ENCODE measurements around the gene MRTFA.

The MRTFA gene

DNA sequence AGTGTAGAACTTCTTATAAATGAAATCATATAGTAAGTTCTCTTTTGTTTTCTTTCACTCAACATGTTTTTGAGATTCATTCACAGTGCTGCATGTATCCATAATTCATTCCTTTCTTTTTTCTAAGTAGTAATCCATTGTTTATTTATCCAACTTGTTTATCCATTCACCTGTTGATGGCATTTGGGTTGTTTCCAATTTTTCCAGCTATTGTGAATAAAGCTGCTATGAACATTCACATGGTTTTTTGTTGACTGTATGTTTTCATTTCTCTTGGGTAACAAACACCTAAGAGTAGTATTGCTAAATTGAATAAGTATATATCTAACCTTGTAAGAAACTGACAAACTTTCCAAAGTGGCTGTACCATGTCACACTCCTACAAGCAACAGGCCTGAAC, 23.5 kb downstream of the MRTFA start:
- no peak for DNase-seq (ENCODE audit: low spot score)
- TF ChIP-seq CTCF (IDR thresholded peaks at IDR 0.05; ENCODE audit: extremely low read depth, missing control alignments), result no peak

DNA sequence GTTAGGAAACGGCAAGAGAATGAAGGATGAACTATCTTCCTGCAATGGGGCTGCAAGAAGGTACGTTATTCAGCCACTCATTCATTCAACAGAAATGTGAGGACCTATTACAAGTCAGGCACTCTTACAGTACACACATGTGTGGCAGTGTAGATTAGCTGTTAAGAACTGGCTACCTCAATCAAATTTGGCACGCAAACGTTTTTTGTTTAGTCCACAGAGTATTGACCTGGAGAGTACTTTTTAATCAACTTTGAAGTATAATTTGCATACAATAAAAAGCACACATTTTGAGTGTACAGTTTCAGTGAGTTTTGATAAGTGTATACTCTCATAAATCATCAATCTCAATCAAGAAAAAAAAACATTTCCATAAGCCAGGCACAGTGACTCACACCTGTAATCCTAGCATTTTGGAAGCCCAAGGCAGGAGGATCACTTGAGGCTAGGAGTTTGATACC, 24.2 kb downstream of the MRTFA start:
- DNase-seq (ENCODE audit: low spot score), result no peak
- no peak for TF ChIP-seq CTCF (IDR thresholded peaks at IDR 0.05; ENCODE audit: extremely low read depth, missing control alignments)

- TF ChIP-seq CTCF (IDR thresholded peaks at IDR 0.05; ENCODE audit: extremely low read depth, missing control alignments), result no peak
- DNase-seq (ENCODE audit: low spot score), result no peak
Measured at GRCh38 chr22:40611606-40612005, 24.9 kb downstream of the MRTFA start.

- no peak for DNase-seq (ENCODE audit: low spot score)
- TF ChIP-seq CTCF (IDR thresholded peaks at IDR 0.05; ENCODE audit: extremely low read depth, missing control alignments), result no peak
Measured at GRCh38 chr22:40610329-40610850, 26.1 kb downstream of the MRTFA start.

- TF ChIP-seq CTCF (IDR thresholded peaks at IDR 0.05; ENCODE audit: extremely low read depth, missing control alignments), result no peak
- no peak for DNase-seq (ENCODE audit: low spot score)
Measured at GRCh38 chr22:40609216-40609615, 27.3 kb downstream of the MRTFA start.

- DNase-seq (ENCODE audit: low spot score), result no peak
Measured at GRCh38 chr22:40607506-40607905, 29.0 kb downstream of the MRTFA start.

GRCh38 chr22:40606306-40606705, 30.2 kb downstream of the MRTFA start:
- no peak for DNase-seq (ENCODE audit: low spot score)

More at GRCh38 chr22:40607506-40607905, 29.0 kb downstream of the MRTFA start:
- TF ChIP-seq CTCF (IDR thresholded peaks at IDR 0.05; ENCODE audit: extremely low read depth, missing control alignments), result no peak

More at GRCh38 chr22:40606306-40606705, 30.2 kb downstream of the MRTFA start:
- no peak for TF ChIP-seq CTCF (IDR thresholded peaks at IDR 0.05; ENCODE audit: extremely low read depth, missing control alignments)

Data from GM20000 (cell line).